Activated CD4-positive, alpha-beta T cell treated with anti-CD3 and anti-CD28 coated beads for 36 hours (primary cell): Measurements from ENCODE around the gene FRMPD1. TPM values are rescaled to one million over a fixed set of nuclear protein-coding genes. Genes with fewer than 3 reads are reported as not detected.

Experiments
- ATAC-seq: fragments of 200-7000 bp; cut with Tn5 transposase; one replicate; pipeline ENCODE4 v1.10.0; 2021; ENCODE audit warnings: mild to moderate bottlenecking, moderate library complexity
- CTCF ChIA-PET: fragments of 350-600 bp; sonication (Branson Sonifier 250); formaldehyde crosslinking; loops from one replicate; lab custom pipeline; 2021; ENCODE audit warnings: antibody characterized with exemption; lab: Charles Lee
- POLR2A ChIA-PET: fragments of 350-600 bp; sonication (Branson Sonifier 250); formaldehyde crosslinking; loops from one replicate; lab custom pipeline; 2021; ENCODE audit warnings: antibody characterized with exemption, inconsistent platforms; lab: Charles Lee
- DNase-seq: peaks from one replicate; pipeline ENCODE4 v3.0.0-alpha.2; 2020
- H3K27ac Mint-ChIP-seq: one replicate; pipeline ENCODE4 v1.8.0; 2021; ENCODE audit warnings: mixed read lengths
- H3K27me3 Mint-ChIP-seq: one replicate; pipeline ENCODE4 v1.8.0; 2021; ENCODE audit warnings: mixed read lengths
- H3K36me3 Mint-ChIP-seq: one replicate; pipeline ENCODE4 v1.8.0; 2021; ENCODE audit warnings: low read depth, mixed read lengths
- H3K4me1 Mint-ChIP-seq: one replicate; pipeline ENCODE4 v1.8.0; 2021; ENCODE audit warnings: mixed read lengths
- H3K4me3 Mint-ChIP-seq: one replicate; pipeline ENCODE4 v1.8.0; 2021; ENCODE audit warnings: mild to moderate bottlenecking, moderate library complexity, mixed read lengths
- H3K9me3 Mint-ChIP-seq: one replicate; pipeline ENCODE4 v1.8.0; 2021; ENCODE audit warnings: low read depth, mixed read lengths
- intact Hi-C, 2 experiments: fragments of 100-400 bp; cut with DNase I in 1 of 2; cut with micrococcal nuclease in 1 of 2; formaldehyde crosslinking; loops; one replicate each; pipeline versions ENCODE4 v1.14.2 to v1.15.1; 2022 to 2024; cut with DNase I, micrococcal nuclease
- total RNA-seq, 2 experiments: library from RNA; stranded (reverse); gene quantifications; one replicate each; pipeline ENCODE4 v1.2.3, GENCODE V29; 2021

Gene FRMPD1
- total RNA-seq, 2 experiments from 2014 or later: not detected

DNA sequence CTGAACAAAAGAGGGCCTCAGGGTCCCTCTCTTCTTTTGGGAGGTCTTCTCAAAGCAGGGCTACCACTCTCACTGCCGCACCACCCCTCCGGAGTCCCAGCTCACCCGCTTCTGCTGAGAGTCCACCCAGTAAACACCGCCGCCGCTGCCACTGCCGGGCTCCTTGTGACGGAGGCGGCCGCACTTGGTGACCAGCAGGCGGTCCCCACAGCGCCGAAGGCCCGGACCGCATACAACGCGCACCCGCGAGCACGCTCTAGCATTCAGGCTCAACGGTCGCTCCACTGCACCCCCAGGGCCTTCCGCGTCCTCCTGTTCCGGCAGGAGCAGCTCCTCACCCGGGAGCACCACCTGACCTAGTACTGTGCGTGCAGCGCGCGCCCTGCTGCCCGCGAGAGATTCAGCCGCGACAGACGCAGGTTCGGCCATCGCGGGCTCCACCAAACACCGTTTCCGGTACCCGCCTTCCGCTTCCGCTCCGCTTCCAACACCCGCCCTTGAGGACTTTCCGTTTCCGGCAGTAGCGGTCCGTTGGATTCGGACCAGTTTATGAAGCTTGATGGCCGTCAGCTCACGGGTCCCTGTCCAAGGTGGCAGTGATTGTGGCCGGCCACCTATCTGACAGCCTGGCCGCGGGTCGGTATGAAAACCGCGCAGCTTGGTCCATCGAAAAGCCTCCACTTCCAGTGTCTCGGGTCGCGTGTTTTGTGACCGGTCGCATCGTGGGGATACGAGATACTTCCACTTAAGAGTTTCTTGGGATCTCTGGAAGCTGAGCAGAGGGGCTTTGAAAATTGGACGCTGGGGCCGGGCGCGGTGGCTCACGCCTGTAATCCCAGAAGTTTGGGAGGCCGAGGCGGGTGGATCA, 134.1 kb downstream of the FRMPD1 start, which contains the start of gene EXOSC3:
EXOSC3 (minus strand) TSS at position 449 of the 868 bp plus-strand sequence; CDS start at position 429, 20 bp downstream.
- DNase-seq (peak; percentile 93), ATAC-seq (peak; percentile 90)
- H3K36me3 Mint-ChIP-seq: peaks cover 41% of the 10 kb centered on the region
- no peaks in the 10 kb centered on the region for H3K27me3 Mint-ChIP-seq
- H3K4me1 Mint-ChIP-seq: peaks cover 30% of the 10 kb centered on the region
- peak within 1 kb of the TSS; percentile 96 for H3K27ac Mint-ChIP-seq
- no peaks in the 10 kb centered on the region for H3K9me3 Mint-ChIP-seq
- intact Hi-C loops: loop anchor here (1.0 to 10.0 kb wide), 11 partner anchors 15 to 363 kb away; partner anchors contain the start of genes DCAF10 (in 2 of the 2), POLR1E (in 2 of the 2), GRHPR (in 1 of the 2) and SHB (in 1 of the 2)
- CTCF ChIA-PET: interaction anchor here (0.6 to 1.3 kb wide), 11 partner anchors 11 to 259 kb away, joined by 3 to 5 read pairs (median 3); partner anchors contain the start of gene DCAF10
- H3K4me3 Mint-ChIP-seq: peak within 1 kb of the TSS; percentile 98
- POLR2A ChIA-PET: interaction anchor here (1.2 to 1.4 kb wide), 2 partner anchors 16 to 193 kb away, joined by 7 to 10 read pairs; partner anchors contain the start of genes DCAF10 and TOMM5

DNA sequence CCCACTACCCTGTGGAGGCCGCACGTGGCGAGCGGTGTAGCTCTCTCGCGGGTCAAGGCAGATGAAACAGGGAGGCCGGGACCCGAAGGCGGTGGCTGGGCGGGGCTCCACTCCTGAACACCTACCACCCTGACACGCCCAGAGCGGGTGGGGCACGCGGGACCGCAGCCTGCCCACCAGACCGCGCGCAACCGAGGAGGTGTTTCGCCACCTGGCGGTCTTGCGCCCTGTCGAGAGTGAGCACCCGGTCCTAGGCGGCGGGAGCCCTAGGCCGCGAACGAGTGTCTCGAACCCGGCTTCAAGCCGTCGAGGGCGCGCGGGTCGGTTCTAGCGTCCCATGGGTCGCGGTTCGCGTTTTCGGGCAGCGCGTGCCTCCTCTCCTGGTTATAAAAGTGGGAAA, 136.3 kb downstream of the FRMPD1 start:
- ATAC-seq (no peak), DNase-seq (peak; percentile 18)
- intact Hi-C loops: loop anchor here in 1 of 2 experiments (10.0 kb wide), 1 partner anchor 302 kb away; the partner anchor contains the start of gene POLR1E
- Mint-ChIP-seq H3K4me1 (peaks cover 21% of the 10 kb centered on the region), H3K4me3 (no peak overlapping the region), H3K27ac (no peak overlapping the region), H3K9me3 (no peaks in the 10 kb centered on the region), H3K27me3 (no peaks in the 10 kb centered on the region), H3K36me3 (peaks cover 22% of the 10 kb centered on the region)
- ChIA-PET POLR2A (no interaction called here), CTCF (no interaction called here)

DNA sequence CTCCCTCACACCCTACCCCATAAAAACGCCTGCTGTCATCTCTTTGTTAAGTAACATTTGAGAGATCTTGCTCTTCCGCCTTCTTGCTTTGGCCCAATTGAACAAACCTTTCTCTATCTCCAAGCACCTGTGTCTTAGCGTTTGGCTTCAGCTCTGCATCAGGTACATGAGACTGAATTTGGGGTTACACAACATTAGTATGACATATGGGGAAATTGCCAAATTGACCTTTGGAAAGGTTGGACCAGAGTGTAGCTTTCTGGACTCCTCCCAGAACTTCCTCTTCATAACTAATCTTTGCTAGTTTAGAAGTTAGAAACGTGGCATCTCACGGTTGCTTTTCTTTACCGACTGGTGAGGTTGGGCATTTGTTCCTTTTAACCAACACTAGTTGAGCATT, 137.6 kb downstream of the FRMPD1 start:
- H3K4me3 Mint-ChIP-seq: no peak overlapping the region
- intact Hi-C loops: loop anchor here in 1 of 2 experiments (10.0 kb wide), 1 partner anchor 304 kb away; the partner anchor contains the start of gene POLR1E

DNA sequence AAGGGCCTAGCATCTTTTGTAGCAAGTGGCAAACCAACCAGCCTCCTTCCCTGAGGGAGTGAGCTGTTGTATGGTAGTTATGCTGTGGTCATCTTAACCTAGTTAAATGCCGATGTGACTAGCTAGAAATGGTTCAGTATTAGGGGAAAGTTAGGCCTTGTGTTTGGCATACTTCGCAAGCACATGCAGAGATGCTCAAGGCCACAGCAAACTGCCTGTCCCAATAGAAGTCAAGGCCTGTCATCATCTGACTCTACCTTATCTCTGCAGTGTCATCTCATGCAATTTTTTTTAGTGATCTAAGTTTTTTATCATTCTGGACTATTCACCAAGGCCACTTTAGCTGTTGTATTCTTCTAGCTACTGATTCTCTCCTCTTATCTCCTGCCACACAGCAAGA, 139.3 kb downstream of the FRMPD1 start:
- intact Hi-C loops: no loop called here
- Mint-ChIP-seq H3K36me3 (no peaks in the 10 kb centered on the region), H3K9me3 (no peaks in the 10 kb centered on the region), H3K4me1 (peaks cover 4% of the 10 kb centered on the region), H3K27ac (no peak overlapping the region), H3K4me3 (no peak overlapping the region), H3K27me3 (no peaks in the 10 kb centered on the region)
- POLR2A ChIA-PET: no interaction called here
- CTCF ChIA-PET: no interaction called here
- DNase-seq (no peak), ATAC-seq (no peak)

More for the DNA sequence above, 137.6 kb downstream of the FRMPD1 start:
- no peak for DNase-seq
- peaks cover 9% of the 10 kb centered on the region for H3K4me1 Mint-ChIP-seq
- H3K27me3 Mint-ChIP-seq: no peaks in the 10 kb centered on the region
- no peak for ATAC-seq
- no peaks in the 10 kb centered on the region for H3K9me3 Mint-ChIP-seq
- ChIA-PET CTCF (interaction anchor here (0.6 to 0.7 kb wide), 3 partner anchors 9 to 115 kb away, joined by 3 read pairs; no protein-coding TSS in a partner anchor), POLR2A (no interaction called here)
- H3K36me3 Mint-ChIP-seq: peaks cover 11% of the 10 kb centered on the region
- no peak overlapping the region for H3K27ac Mint-ChIP-seq

DNA sequence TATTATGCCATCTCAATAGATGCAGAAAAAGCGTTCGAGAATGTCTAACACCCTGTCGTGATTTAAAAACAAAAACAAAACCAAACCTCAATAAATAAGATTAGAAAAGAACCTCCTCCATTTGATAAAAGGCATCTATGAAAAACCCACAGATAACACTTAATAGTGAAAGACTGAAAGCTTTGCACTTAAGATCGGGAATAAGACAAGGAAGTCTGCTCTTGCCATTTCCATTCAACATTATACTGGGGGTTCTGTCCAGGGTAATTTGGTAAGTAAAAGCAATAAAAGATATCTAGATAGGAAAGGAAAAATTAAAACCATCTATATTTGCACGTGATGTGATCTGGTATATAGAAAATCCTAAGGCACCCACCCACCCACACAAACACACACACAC, 141.4 kb downstream of the FRMPD1 start:
- Mint-ChIP-seq H3K4me3 (no peak overlapping the region), H3K9me3 (no peaks in the 10 kb centered on the region), H3K4me1 (no peaks in the 10 kb centered on the region), H3K27me3 (no peaks in the 10 kb centered on the region), H3K27ac (no peak overlapping the region), H3K36me3 (no peaks in the 10 kb centered on the region)
- ChIA-PET CTCF (no interaction called here), POLR2A (no interaction called here)
- DNase-seq (no peak), ATAC-seq (no peak)
- intact Hi-C loops: no loop called here

DNA sequence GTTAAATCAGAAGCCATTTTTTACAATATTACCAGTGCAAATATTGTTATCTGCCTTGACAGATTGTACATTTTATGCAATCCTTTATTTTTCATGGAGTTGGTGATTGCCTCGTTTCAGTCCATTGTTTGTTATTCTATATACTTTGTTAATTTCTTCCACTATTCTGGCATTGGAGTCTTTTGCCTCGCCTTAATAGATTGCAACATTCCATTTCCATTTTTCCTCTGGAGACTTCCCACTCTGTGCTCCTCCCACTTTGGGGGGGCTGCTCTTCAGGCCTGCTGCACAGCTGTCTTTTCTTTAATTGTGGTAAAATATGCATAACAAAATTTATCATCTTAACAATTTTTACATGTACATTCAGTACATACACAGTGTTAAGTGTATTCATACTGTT, 145.5 kb downstream of the FRMPD1 start:
- Mint-ChIP-seq H3K4me1 (peaks cover 10% of the 10 kb centered on the region), H3K4me3 (no peak overlapping the region), H3K36me3 (peaks cover 3% of the 10 kb centered on the region), H3K9me3 (no peaks in the 10 kb centered on the region), H3K27ac (no peak overlapping the region), H3K27me3 (no peaks in the 10 kb centered on the region)
- ChIA-PET POLR2A (no interaction called here), CTCF (interaction anchor here (0.7 kb wide), 1 partner anchor 9 kb away, joined by 3 read pairs; no protein-coding TSS in a partner anchor)
- intact Hi-C loops: no loop called here
- no peak for ATAC-seq
- no peak for DNase-seq

Other genes starting within 250 kb of the FRMPD1 start
- gene GRHPR, start 228.3 kb upstream of the FRMPD1 start, total RNA-seq: 10 to 100 TPM; 69.1 to 74.4 TPM
- 1 to 10 TPM; 8.0 to 9.1 TPM for gene ZBTB5, start 185.5 kb upstream of the FRMPD1 start, total RNA-seq
- 10 to 100 TPM; 67.5 to 69.2 TPM for gene POLR1E, start 165.0 kb upstream of the FRMPD1 start, total RNA-seq
- gene FBXO10, start 74.6 kb upstream of the FRMPD1 start, total RNA-seq: 1 to 10 TPM; 2.6 TPM
- gene TOMM5, start 58.4 kb upstream of the FRMPD1 start, total RNA-seq: 100 to 1,000 TPM; 118 to 153 TPM
- 10 to 100 TPM; 12.3 to 15.6 TPM for gene TRMT10B, start 102.9 kb downstream of the FRMPD1 start, total RNA-seq
- gene EXOSC3, start 134.1 kb downstream of the FRMPD1 start, total RNA-seq: 100 to 1,000 TPM in 1 of 2 experiments, 10 to 100 TPM in 1; 86.9 to 117 TPM
- gene DCAF10, start 149.8 kb downstream of the FRMPD1 start, total RNA-seq: 10 to 100 TPM; 13.9 to 15.4 TPM